ENCODE measurements around the gene NMNAT3.

- no peak for TF ChIP-seq POLR2A (IDR thresholded peaks at IDR 0.05; ENCODE audit: low read length)
- TF ChIP-seq GATA1 (IDR thresholded peaks at IDR 0.05; ENCODE audit: low read depth, low read length): no peak
These were observed 122.5 kb downstream of the NMNAT3 start for GRCh38 chr3:139555249-139555648.

Measured in erythroblast (primary cell).